ENCODE results near the gene OBI1. TPM values are rescaled to one million over a fixed set of nuclear protein-coding genes. Genes with fewer than 3 reads are reported as not detected.

OBI1 gene
- total and polyA plus RNA-seq, 2 donors (not counting 1 experiment from before 2014, with no cell fraction given), result 10.2 to 11.4 TPM

- H3K27me3 ChIP-seq (ENCODE audit: control insufficient read depth, insufficient read depth, low read length), result no peaks in the 10 kb centered on the region
- no peak overlapping the region for H2AFZ ChIP-seq (ENCODE audit: low read length)
- H3K4me3 ChIP-seq (replicated peaks in 1 of 4; ENCODE audit: control extremely low read depth in 1 of 4, insufficient read depth in 1 of 4, low read depth in 3 of 4, low read length in 4 of 4), result no peak overlapping the region
- H3K4me1 ChIP-seq (ENCODE audit: control insufficient read depth, extremely low read depth, insufficient read depth, low read length), result no peaks in the 10 kb centered on the region
- H4K20me1 ChIP-seq (ENCODE audit: control insufficient read depth, extremely low read depth, insufficient read depth, low read length), result no peaks in the 10 kb centered on the region
- no peaks in the 10 kb centered on the region for H3K9me3 ChIP-seq (ENCODE audit: control insufficient read depth, insufficient read depth, low read depth, low read length)
- TF ChIP-seq CTCF (conservative IDR thresholded peaks at IDR 0.05 in 1 of 2, IDR thresholded peaks at IDR 0.05 in 1 of 2; ENCODE audit: low read depth in 1 of 2, low read length in 2 of 2) (no peak), EZH2 (IDR thresholded peaks at IDR 0.05; ENCODE audit: low read length, missing control alignments) (no peak)
- no peak overlapping the region for H3K4me2 ChIP-seq (ENCODE audit: extremely low read depth, insufficient read depth, low read length)
- H3K79me2 ChIP-seq (ENCODE audit: control insufficient read depth, insufficient read depth, low read length), result no peaks in the 10 kb centered on the region
- peak in 1 of 2 donors; percentile 6 for DNase-seq (ENCODE audit: low read depth in 2 of 2)
- no peaks in the 10 kb centered on the region for H3K36me3 ChIP-seq (ENCODE audit: control insufficient read depth, insufficient read depth, low read length)
- no peak overlapping the region for H3K27ac ChIP-seq (ENCODE audit: insufficient read depth, low read length)
- H3K9ac ChIP-seq (ENCODE audit: insufficient read depth, low read length), result no peak overlapping the region
Observed at GRCh38 chr13:78638216-78638615, 20.7 kb downstream of the OBI1 start.

- Histone ChIP-seq H3K36me3 (ENCODE audit: control insufficient read depth, insufficient read depth, low read length) (no peaks in the 10 kb centered on the region), H3K9ac (ENCODE audit: insufficient read depth, low read length) (no peak overlapping the region), H3K79me2 (ENCODE audit: control insufficient read depth, insufficient read depth, low read length) (no peaks in the 10 kb centered on the region), H3K4me2 (ENCODE audit: extremely low read depth, insufficient read depth, low read length) (no peak overlapping the region), H4K20me1 (ENCODE audit: control insufficient read depth, extremely low read depth, insufficient read depth, low read length) (no peaks in the 10 kb centered on the region), H3K9me3 (ENCODE audit: control insufficient read depth, insufficient read depth, low read depth, low read length) (no peaks in the 10 kb centered on the region), H3K4me1 (ENCODE audit: control insufficient read depth, extremely low read depth, insufficient read depth, low read length) (no peaks in the 10 kb centered on the region), H3K27me3 (ENCODE audit: control insufficient read depth, insufficient read depth, low read length) (no peaks in the 10 kb centered on the region), H2AFZ (ENCODE audit: low read length) (no peak overlapping the region), H3K27ac (ENCODE audit: insufficient read depth, low read length) (no peak overlapping the region), H3K4me3 (replicated peaks in 1 of 4; ENCODE audit: control extremely low read depth in 1 of 4, insufficient read depth in 1 of 4, low read depth in 3 of 4, low read length in 4 of 4) (no peak overlapping the region)
- no peak for DNase-seq (ENCODE audit: low read depth in 2 of 2)
- TF ChIP-seq CTCF (conservative IDR thresholded peaks at IDR 0.05 in 1 of 2, IDR thresholded peaks at IDR 0.05 in 1 of 2; ENCODE audit: low read depth in 1 of 2, low read length in 2 of 2), result no peak
- no peak for TF ChIP-seq EZH2 (IDR thresholded peaks at IDR 0.05; ENCODE audit: low read length, missing control alignments)
Observed at GRCh38 chr13:78636495-78636894, 22.5 kb downstream of the OBI1 start.

GRCh38 chr13:78632996-78633395 is 26.0 kb downstream of the OBI1 start:
- H3K9ac ChIP-seq (ENCODE audit: insufficient read depth, low read length), result no peak overlapping the region
- no peak overlapping the region for H2AFZ ChIP-seq (ENCODE audit: low read length)
- no peaks in the 10 kb centered on the region for H3K27me3 ChIP-seq (ENCODE audit: control insufficient read depth, insufficient read depth, low read length)
- no peaks in the 10 kb centered on the region for H3K4me1 ChIP-seq (ENCODE audit: control insufficient read depth, extremely low read depth, insufficient read depth, low read length)
- no peak overlapping the region for H3K4me2 ChIP-seq (ENCODE audit: extremely low read depth, insufficient read depth, low read length)
- H3K79me2 ChIP-seq (ENCODE audit: control insufficient read depth, insufficient read depth, low read length), result no peaks in the 10 kb centered on the region
- TF ChIP-seq CTCF (conservative IDR thresholded peaks at IDR 0.05 in 1 of 2, IDR thresholded peaks at IDR 0.05 in 1 of 2; ENCODE audit: low read depth in 1 of 2, low read length in 2 of 2), result no peak
- TF ChIP-seq EZH2 (IDR thresholded peaks at IDR 0.05; ENCODE audit: low read length, missing control alignments), result no peak
- DNase-seq (ENCODE audit: low read depth in 2 of 2), result peak in 1 of 2 donors; percentile 80
- no peak overlapping the region for H3K27ac ChIP-seq (ENCODE audit: insufficient read depth, low read length)
- H4K20me1 ChIP-seq (ENCODE audit: control insufficient read depth, extremely low read depth, insufficient read depth, low read length), result no peaks in the 10 kb centered on the region
- no peak overlapping the region for H3K4me3 ChIP-seq (replicated peaks in 1 of 4; ENCODE audit: control extremely low read depth in 1 of 4, insufficient read depth in 1 of 4, low read depth in 3 of 4, low read length in 4 of 4)
- H3K36me3 ChIP-seq (ENCODE audit: control insufficient read depth, insufficient read depth, low read length), result no peaks in the 10 kb centered on the region
- no peaks in the 10 kb centered on the region for H3K9me3 ChIP-seq (ENCODE audit: control insufficient read depth, insufficient read depth, low read depth, low read length)
